Measurements from ENCODE around the gene CHIT1.

DNA sequence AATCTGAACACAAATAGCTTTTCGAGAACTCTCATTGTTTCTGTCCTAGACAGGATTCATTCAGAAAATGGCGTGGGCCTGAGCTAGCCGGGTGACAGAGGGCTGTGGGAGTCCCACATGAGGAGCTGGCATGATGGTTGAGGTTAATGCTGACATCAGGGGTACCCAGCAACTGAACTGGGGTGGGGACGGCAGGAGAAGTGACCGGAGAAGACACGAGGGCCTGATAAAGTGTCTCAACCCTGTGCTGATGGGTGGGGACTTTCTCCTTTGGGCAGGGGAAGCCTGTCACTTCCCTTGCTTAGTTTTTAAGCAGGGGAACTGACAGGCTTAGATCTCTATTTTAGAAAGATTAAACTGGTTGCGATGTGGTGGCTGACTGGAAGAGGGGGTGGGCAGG lies 14.6 kb downstream of the CHIT1 start:
- TF ChIP-seq RAD21 (CRISPR knock-in tag; IDR thresholded peaks at IDR 0.05), result no peak
- no peak for TF ChIP-seq SATB2 (CRISPR knock-in tag; IDR thresholded peaks at IDR 0.05)
- no peak for TF ChIP-seq CTCF (CRISPR knock-in tag; IDR thresholded peaks at IDR 0.05)
- TF ChIP-seq RFX5 (IDR thresholded peaks at IDR 0.05; ENCODE audit: low read depth, low read length), result no peak
- TF ChIP-seq MYNN (CRISPR knock-in tag; IDR thresholded peaks at IDR 0.05; ENCODE audit: low read depth), result no peak
- TF ChIP-seq PHF20 (CRISPR knock-in tag; IDR thresholded peaks at IDR 0.05), result no peak
- no peak for TF ChIP-seq MAF1 (CRISPR knock-in tag; IDR thresholded peaks at IDR 0.05; ENCODE audit: borderline replicate concordance)
- no peak for TF ChIP-seq BHLHE40 (IDR thresholded peaks at IDR 0.05; ENCODE audit: low read length)
- TF ChIP-seq ZNF432 (CRISPR knock-in tag; IDR thresholded peaks at IDR 0.05; ENCODE audit: borderline replicate concordance), result no peak

Measured in HepG2 (cell line).